GM19455 (cell line): ENCODE results near the gene SF1.

Source experiments
- ATAC-seq: cut with Tn5 transposase; IDR thresholded peaks from one replicate; pipeline ENCODE4 v1.9.1; 2021; ENCODE audit not compliant: unreplicated experiment

SF1 gene

DNA sequence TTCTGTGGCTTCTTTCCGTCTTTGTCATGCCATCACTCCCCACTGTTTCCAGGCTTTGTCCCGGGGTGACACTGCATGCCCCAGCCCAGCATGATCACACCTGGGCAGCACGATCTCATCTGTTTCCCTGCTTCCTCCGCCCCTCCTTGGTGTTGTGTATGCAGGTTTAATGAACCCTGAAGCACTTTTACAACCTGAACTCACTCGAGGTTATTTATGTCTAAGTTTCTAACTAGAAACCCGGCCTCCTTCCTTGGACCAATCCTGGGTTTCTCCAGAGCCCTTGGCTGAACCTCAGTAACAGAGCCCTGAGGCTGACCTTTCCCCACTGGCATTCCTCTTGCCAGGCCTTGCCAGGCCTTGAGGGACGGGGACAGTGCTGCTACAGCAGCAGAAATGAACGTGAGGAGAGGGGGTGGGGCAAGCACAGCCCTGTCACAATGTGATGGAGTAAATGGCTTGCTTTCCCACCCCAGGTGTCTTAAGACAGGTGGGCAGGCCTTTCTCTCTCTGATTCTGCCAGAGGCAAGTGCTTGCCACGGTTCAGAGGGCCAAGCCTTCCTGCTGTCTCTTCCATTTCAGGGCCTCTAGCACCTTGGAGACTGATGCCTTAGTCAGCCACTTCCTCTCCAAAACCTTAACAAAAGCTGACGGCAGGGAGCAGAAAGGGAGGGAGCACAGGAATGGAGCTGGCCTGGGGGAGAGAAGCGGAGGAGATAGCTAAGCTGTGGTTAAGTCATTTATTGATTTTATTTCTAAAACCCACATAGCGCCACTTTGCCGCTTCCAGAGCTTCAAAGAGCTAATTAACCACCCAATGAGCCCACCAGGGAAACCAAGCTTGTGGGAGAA is 15.4 kb downstream of the SF1 start:
- ATAC-seq = no peak

DNA sequence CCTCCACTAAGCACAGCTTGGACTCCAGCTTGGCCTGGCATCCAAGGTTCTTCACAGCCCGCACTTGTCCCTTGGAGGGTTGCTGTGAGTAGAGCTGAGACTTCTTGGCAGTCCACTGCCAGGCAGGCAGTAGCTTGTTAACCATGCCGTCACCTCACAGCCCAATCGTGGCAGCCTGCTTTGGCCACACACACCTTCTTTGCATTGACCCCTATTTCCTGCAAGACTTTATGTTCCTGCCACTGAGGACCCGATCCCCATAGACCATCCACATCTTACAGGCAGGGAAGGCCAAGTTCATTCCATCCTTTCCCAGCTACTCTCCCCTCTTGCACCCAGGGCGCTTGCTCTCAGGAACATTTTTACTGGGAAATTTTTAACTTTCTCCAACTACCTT is 16.1 kb downstream of the SF1 start:
- no peak for ATAC-seq

- no peak for ATAC-seq
These were observed 17.5 kb downstream of the SF1 start for GRCh38 chr11:64760759-64761420.

GRCh38 chr11:64759722-64760719 is 18.3 kb downstream of the SF1 start, which contains the start of gene PYGM:
TSS of gene PYGM (minus strand) at chr11:64759974. CDS start at chr11:64759898, 76 bp downstream.
- ATAC-seq = no peak

GRCh38 chr11:64759131-64759721 is 19.1 kb downstream of the SF1 start:
- no peak for ATAC-seq

GRCh38 chr11:64758330-64759079 is 19.8 kb downstream of the SF1 start:
- ATAC-seq = no peak

DNA sequence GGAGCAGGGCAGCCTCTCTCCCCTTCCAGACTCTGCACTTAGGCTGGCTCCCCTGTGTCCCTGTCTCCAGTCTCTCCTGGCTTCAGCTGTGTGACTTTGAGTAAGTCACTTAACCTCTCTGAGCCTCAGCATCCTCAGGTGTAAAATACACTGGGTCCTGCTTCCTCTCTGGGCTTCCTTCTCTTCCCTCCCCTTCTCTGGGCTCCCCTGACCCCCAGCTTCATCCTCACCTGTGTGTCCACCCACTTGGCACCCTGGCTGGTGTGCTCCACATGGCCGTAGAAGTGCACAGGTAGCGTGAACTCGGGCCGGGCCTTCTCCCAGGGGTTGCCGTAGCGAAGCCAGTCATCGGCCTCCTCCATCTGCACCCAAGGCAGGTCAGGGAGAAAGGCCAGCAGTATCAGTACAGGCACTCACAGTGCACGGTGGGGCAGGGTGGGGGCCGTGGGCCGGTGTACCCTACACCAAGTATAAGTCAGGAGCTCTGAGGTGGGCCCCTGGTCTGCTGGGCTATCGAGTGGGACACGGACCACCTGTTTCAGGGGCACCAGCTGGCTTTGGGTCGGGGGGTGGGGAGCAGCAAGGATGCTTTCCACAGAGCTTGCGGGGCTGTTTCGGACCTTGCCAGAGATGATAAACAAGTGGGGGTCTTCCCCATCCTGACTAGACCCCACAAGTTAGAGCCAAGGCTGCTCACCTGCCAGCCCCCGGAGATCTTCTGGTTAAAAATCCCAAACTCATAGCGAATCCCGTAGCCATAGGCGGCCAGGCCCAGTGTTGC is 20.6 kb downstream of the SF1 start:
- no peak for ATAC-seq

GRCh38 chr11:64755681-64756361 is 22.5 kb downstream of the SF1 start:
- ATAC-seq = no peak

DNA sequence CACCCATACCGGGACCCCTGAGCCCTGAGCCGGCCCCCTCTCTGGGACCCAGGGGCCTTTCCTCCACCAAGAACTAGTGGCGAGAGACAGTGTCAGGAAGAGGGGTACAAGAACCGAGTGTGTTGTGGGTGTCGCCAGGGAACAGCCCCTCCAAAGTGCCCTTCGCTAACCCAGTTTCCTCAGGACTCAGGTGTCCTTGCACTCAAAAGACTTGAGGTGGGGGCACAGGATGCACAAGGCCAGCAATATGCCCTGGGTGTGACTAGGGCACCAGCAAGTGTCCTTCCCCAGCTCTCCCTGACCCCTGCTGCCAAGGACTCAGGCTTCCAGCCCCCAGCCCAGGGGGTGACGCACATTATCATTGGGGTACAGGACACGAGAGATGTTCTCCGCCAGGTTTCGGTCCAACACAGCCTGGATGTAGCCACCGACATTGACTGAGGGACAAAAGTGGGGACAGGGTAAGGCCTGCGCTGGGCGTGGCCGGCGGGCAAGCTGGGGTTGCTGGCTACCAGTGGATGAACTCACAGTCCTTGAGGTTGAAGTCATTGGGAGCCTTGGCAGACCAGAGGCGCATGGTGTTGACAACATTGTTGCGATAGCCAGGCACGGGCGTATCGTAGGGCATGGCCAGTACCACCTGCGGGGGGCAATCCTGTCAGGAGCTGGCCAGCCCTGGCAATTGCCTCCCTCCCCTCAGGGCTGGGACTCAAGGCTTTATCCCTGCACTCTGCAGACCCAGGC is 23.3 kb downstream of the SF1 start:
- no peak for ATAC-seq

DNA sequence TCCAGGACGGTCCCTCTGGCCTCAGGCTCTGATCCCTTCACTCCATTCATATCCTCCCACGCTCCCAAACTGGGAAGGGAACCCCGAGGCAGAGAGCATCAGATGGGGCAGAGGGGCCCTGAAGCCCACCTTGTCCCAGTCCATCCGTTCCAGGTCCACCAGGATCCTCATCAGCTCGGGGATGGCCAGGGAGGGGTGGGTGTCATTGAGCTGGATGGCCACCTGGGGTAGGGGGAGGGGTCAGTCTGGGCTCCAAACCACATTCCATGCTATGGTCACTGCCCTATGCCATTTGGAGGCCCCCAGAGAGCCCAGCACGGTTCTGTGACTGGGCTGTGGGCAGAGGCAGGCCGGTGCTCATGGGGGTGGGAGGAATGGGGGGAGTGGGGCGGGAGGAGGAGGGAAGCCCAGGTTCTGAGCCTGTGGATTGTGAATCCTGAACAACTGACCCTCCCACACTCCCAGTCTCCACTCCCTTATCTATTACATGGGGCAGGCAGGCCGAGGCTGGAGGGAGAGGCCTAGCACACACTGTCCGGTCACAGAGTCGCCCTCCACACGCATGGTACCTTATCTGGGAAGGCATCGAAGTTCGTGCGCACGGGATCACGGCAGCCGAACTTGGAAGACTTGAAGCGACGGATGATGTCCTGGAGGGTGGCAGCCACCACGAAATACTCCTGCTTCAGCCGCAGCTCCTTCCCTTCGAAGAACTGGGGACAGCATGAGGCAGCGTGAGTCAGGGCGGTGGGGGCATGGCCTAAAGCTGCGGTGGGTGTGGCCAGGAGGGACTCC is 24.0 kb downstream of the SF1 start:
- no peak for ATAC-seq

GRCh38 chr11:64753380-64754123 is 24.8 kb downstream of the SF1 start:
- no peak for ATAC-seq

DNA sequence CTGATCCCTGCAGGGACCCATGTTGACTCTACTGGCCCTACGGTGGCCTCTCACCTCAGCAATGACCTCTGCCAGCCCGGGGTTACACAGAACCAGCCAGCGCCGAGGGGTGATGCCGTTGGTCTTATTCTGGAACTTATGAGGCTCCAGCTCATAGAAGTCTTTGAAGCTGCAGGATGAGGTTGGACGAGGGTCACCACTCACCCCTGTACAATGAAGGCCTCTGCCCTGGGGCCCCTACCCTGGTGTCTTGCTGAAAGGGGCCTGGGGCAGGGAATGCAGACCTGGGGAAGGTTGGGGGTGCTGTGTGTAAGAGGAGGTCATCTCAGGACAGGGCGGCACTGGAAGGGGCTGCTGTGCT is 25.3 kb downstream of the SF1 start:
- no peak for ATAC-seq

GRCh38 chr11:64752175-64752970 is 26.0 kb downstream of the SF1 start:
- no peak for ATAC-seq

GRCh38 chr11:64751580-64751979 is 26.8 kb downstream of the SF1 start:
- no peak for ATAC-seq

DNA sequence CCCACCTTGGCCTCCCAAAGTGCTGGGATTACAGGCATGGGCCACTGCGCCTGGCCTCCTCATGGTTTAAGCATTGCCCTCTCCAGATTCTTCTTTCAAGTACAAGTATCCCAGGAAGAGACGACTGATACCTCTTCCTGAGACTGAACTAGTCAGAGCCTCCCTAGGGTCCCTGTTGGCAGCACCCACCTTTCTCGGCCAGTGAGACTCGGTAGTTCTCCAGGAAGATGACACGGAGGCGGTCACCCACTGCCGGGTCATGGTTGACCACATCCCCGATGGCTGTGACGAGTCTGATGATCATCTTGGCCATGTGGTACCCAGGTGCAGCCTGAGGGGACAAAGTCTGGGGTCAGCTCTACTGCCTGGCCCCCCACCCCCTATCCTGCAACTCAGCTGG is 27.2 kb downstream of the SF1 start:
- ATAC-seq = no peak
